ENCODE data around the gene HAP1. TPM values are rescaled to one million over a fixed set of nuclear protein-coding genes. Genes with fewer than 3 reads are reported as not detected.
A peak's percentile ranks its signal among the peaks of the same experiment; 100 is the strongest.

Gene HAP1
- total RNA-seq, 1 experiment from 2014 or later, result 2.5 TPM

- TF ChIP-seq CTCF (conservative IDR thresholded peaks at IDR 0.05), result peak; percentile 88
- H3K4me1 Mint-ChIP-seq, result peaks cover 6 to 8% of the 10 kb centered on the region in 2 experiments; a peak in 2 of 4 replicates
- no peak overlapping the region for H3T11ph ChIP-seq (ENCODE audit: low read length)
- H2BK120ac ChIP-seq (ENCODE audit: low read depth, low read length, poor library complexity, severe bottlenecking), result no peak overlapping the region
- H3K23ac ChIP-seq (ENCODE audit: insufficient read length, low read depth, low read length), result no peak overlapping the region
- H3K79me1 ChIP-seq (ENCODE audit: insufficient read depth, low read depth, low read length, poor library complexity, severe bottlenecking), result no peaks in the 10 kb centered on the region
- no peaks in the 10 kb centered on the region for H3K9me3 ChIP-seq (ENCODE audit: control insufficient read depth, low read depth, low read length)
- no peak overlapping the region for H2BK12ac ChIP-seq (ENCODE audit: insufficient read length, low read depth, low read length)
- H3K4me3 Mint-ChIP-seq, result no peak overlapping the region; a peak in 1 of 5 replicates
- no peaks in the 10 kb centered on the region for H3K4me1 ChIP-seq (ENCODE audit: insufficient read depth, low read length)
- H3K27me3 Mint-ChIP-seq (ENCODE audit: low read depth), result peaks cover 18% of the 10 kb centered on the region
- no peak overlapping the region for H3K14ac ChIP-seq (ENCODE audit: insufficient read depth, low read length)
- H2AFZ ChIP-seq (ENCODE audit: low read length), result no peak overlapping the region
- no peak overlapping the region for H3K4ac ChIP-seq (ENCODE audit: low read depth, low read length)
- no peak overlapping the region for H2AK5ac ChIP-seq (ENCODE audit: insufficient read length, low read length)
- no peak overlapping the region for H2BK5ac ChIP-seq (ENCODE audit: insufficient read length, low read length)
- no peak overlapping the region for H3K56ac ChIP-seq (ENCODE audit: insufficient read length, low read depth, low read length)
- H3K79me2 ChIP-seq (ENCODE audit: insufficient read depth, low read length), result no peaks in the 10 kb centered on the region
- H3K9me3 Mint-ChIP-seq, result no peaks in the 10 kb centered on the region; a peak in 1 of 5 replicates
- WGBS (ENCODE audit: extremely low coverage, insufficient read length, low lambda C conversion rate), result no CpG with 5 or more reads among the region's 11 CpGs
- no peak overlapping the region for H4K91ac ChIP-seq (ENCODE audit: insufficient read length, low read depth, low read length)
- H2BK20ac ChIP-seq (ENCODE audit: low read depth, low read length, poor library complexity, severe bottlenecking), result no peak overlapping the region
- H3K4me2 ChIP-seq (ENCODE audit: insufficient read depth, insufficient read length, low read length), result no peak overlapping the region
- no peaks in the 10 kb centered on the region for H4K20me1 ChIP-seq (ENCODE audit: control insufficient read depth, insufficient read depth, insufficient read length)
- no peak for DNase-seq
- no peak overlapping the region for H2BK15ac ChIP-seq (ENCODE audit: low read depth, low read length)
- no peak overlapping the region for H3K18ac ChIP-seq (ENCODE audit: insufficient read length, low read depth, low read length)
- H3K27ac Mint-ChIP-seq, result no peak overlapping the region
- H3K23me2 ChIP-seq (ENCODE audit: insufficient read length, low read depth, low read length, poor library complexity, severe bottlenecking), result no peaks in the 10 kb centered on the region
- H4K8ac ChIP-seq (replicated peaks; ENCODE audit: insufficient read length, low read depth, low read length), result no peak overlapping the region
- no peaks in the 10 kb centered on the region for H3K27me3 ChIP-seq (ENCODE audit: insufficient read depth, low read length)
- H3K9ac ChIP-seq (ENCODE audit: extremely low read depth, insufficient read length, low read length), result no peak overlapping the region
- H3K27ac ChIP-seq (ENCODE audit: insufficient read length, low read depth, low read length), result no peak overlapping the region
- no peak overlapping the region for H4K5ac ChIP-seq (ENCODE audit: insufficient read length, low read depth, low read length)
- peaks cover 14 to 31% (median 20%) of the 10 kb centered on the region in 3 experiments for H3K36me3 Mint-ChIP-seq (ENCODE audit: insufficient read depth in 1 of 3, low read depth in 3 of 3)
These were observed 38.3 kb downstream of the HAP1 start for GRCh38 chr17:41695954-41696757.
